Endothelial cell of umbilical vein (primary cell): ENCODE measurements around the gene MTMR11. TPM values are rescaled to one million over a fixed set of nuclear protein-coding genes. Genes with fewer than 3 reads are reported as not detected.

ENCODE experiments used
- BruUV-seq: library from RNA; stranded (reverse); fragments of 400-500 nt; replicated peaks from 2 replicates; lab custom pipeline; 2021; lab: Mats Ljungman, UMichigan
- CTCF ChIA-PET: fragments of 300-600, 350-600 bp; sonication (Branson Sonifier 250); formaldehyde crosslinking; loops from one replicate; lab custom pipeline; 2021; ENCODE audit warnings: antibody characterized with exemption, inconsistent platforms; lab: Charles Lee
- POLR2A ChIA-PET: fragments of 300-600, 350-600 bp; sonication (Branson Sonifier 250); formaldehyde crosslinking; loops from one replicate; lab custom pipeline; 2021; ENCODE audit warnings: antibody characterized with exemption, inconsistent platforms; lab: Charles Lee
- DNase-seq: peaks from one replicate; pipeline ENCODE4 v3.0.0-alpha.2; 2011; ENCODE audit warnings: low read depth, low spot score
- FAIRE-seq: peaks from 2 replicates; lab custom pipeline; 2011; peaks lifted over from hg19 to GRCh38; lab: Jason Lieb, UNC
- H2AFZ ChIP-seq: 2 replicates; pipeline ENCODE4 v1.6.0; 2012; ENCODE audit warnings: low read depth, low read length, control low read depth, inconsistent platforms
- H3K27ac ChIP-seq: 2 replicates; pipeline ENCODE4 v1.5.1; 2011; ENCODE audit warnings: low read depth, mild to moderate bottlenecking, control low read depth, low read length, moderate library complexity; ENCODE audit not compliant: insufficient read depth
- H3K27me3 ChIP-seq, 2 experiments: 2 replicates each; pipeline versions ENCODE4 v1.6.0 to v1.6.1; 2011; ENCODE audit warnings: low read length in 2 of 2, mixed read lengths in 1 of 2; ENCODE audit not compliant: control insufficient read depth in 2 of 2, insufficient read depth in 2 of 2
- H3K36me3 ChIP-seq, 2 experiments: 2 replicates in 1 of 2; 3 replicates in 1 of 2; pipeline ENCODE4 v1.5.1; 2011; ENCODE audit warnings: low read length in 2 of 2, mild to moderate bottlenecking in 1 of 2, moderate library complexity in 1 of 2; ENCODE audit not compliant: control insufficient read depth in 2 of 2, insufficient read depth in 2 of 2; ENCODE audit errors: extremely low read depth in 1 of 2
- H3K4me1 ChIP-seq: 3 replicates; pipeline ENCODE4 v1.5.1; 2011; ENCODE audit warnings: mild to moderate bottlenecking, low read length; ENCODE audit not compliant: control insufficient read depth, insufficient read depth; ENCODE audit errors: extremely low read depth
- H3K4me2 ChIP-seq: 2 replicates; pipeline ENCODE4 v1.6.1; 2011; ENCODE audit warnings: low read length, control low read depth, mixed read lengths; ENCODE audit not compliant: insufficient read depth
- H3K4me3 ChIP-seq, 3 experiments: fragments of 200-600 bp in 1 of 3; sonication (generic), shearing (Covaris generic) in 1 of 3; replicated peaks in 1 of 3; 2 replicates each; pipeline ENCODE4 v1.5.1; 2011 to 2016; ENCODE audit warnings: control low read depth in 3 of 3, low read length in 3 of 3, mild to moderate bottlenecking in 2 of 3, inconsistent platforms in 1 of 3, low read depth in 1 of 3, moderate library complexity in 1 of 3; ENCODE audit not compliant: insufficient read depth in 1 of 3
- H3K79me2 ChIP-seq: 2 replicates; pipeline ENCODE4 v1.6.0; 2012; ENCODE audit warnings: low read length, inconsistent platforms; ENCODE audit not compliant: control insufficient read depth, insufficient read depth
- H3K9ac ChIP-seq: replicated peaks from 2 replicates; pipeline ENCODE3; 2011; ENCODE audit warnings: low read length, control low read depth; ENCODE audit not compliant: insufficient read depth; ENCODE audit errors: extremely low read depth
- H3K9me1 ChIP-seq: replicated peaks from 3 replicates; pipeline ENCODE4 v1.6.0; 2011; ENCODE audit warnings: mild to moderate bottlenecking, low read length; ENCODE audit not compliant: control insufficient read depth, insufficient read depth; ENCODE audit errors: extremely low read depth
- H3K9me3 ChIP-seq: replicated peaks from 2 replicates; pipeline ENCODE4 v1.5.1; 2012; ENCODE audit warnings: low read length, inconsistent platforms; ENCODE audit not compliant: control insufficient read depth, insufficient read depth
- H4K20me1 ChIP-seq: replicated peaks from 2 replicates; pipeline ENCODE3; 2011; ENCODE audit warnings: mild to moderate bottlenecking, low read length; ENCODE audit not compliant: control insufficient read depth, insufficient read depth; ENCODE audit errors: extremely low read depth
- EZH2 ChIP-seq: IDR thresholded peaks from 2 replicates; pipeline ENCODE4 v1.6.1; 2012; ENCODE audit warnings: borderline replicate concordance, low read depth, mild to moderate bottlenecking, moderate library complexity, low read length, inconsistent platforms; ENCODE audit not compliant: severe bottlenecking
- FOS ChIP-seq: IDR thresholded peaks from 2 replicates; pipeline ENCODE4 v1.6.1; 2011; ENCODE audit warnings: mild to moderate bottlenecking, low read length, moderate library complexity, borderline replicate concordance; ENCODE audit not compliant: insufficient read depth
- GATA2 ChIP-seq: IDR thresholded peaks from 2 replicates; pipeline ENCODE4 v1.7.0; 2011; ENCODE audit warnings: low read depth, mild to moderate bottlenecking, moderate library complexity, mixed read lengths, low read length; ENCODE audit not compliant: insufficient read length, insufficient read depth
- dilution Hi-C: fragments of 300-500 bp; cut with MboI; formaldehyde crosslinking; loops from one replicate; pipeline ENCODE4 v1.15.0; 2019; ENCODE audit warnings: low sequenced_read_pairs; ENCODE audit not compliant: extremely low pct_ligation_motif_present
- intact Hi-C: fragments of 100-400 bp; cut with micrococcal nuclease; formaldehyde crosslinking; loops from one replicate; pipeline ENCODE4 v1.10.0; 2022
- polyA plus RNA-seq, 4 experiments: library from polyadenylated mRNA; depleted of rRNA in 3 of 4; stranded (reverse) in 3 of 4; unstranded in 1 of 4; fragments of >200 nt; gene quantifications; 2 replicates each; pipeline versions ENCODE4 v1.2.1 to v1.2.3, GENCODE V29; 2011 to 2012; ENCODE audit warnings: missing spikeins in 1 of 4
- total RNA-seq: library from RNA; stranded (reverse); gene quantifications from 2 replicates; pipeline ENCODE4 v1.2.3, GENCODE V29; 2021
- TF ChIP-seq, protein P1 (sequence below): IDR thresholded peaks from 2 replicates; pipeline ENCODE4 v1.6.1; 2011; ENCODE audit not compliant: insufficient read depth, insufficient read length
- TF ChIP-seq, protein P2 (sequence below), 2 donors: IDR thresholded peaks; 1 replicate in 1 of 2; 2 replicates in 1 of 2; pipeline ENCODE4 v1.5.1; 2011; ENCODE audit warnings: low read length in 2 of 2, mild to moderate bottlenecking in 2 of 2, moderate library complexity in 2 of 2, control low read depth in 1 of 2, inconsistent platforms in 1 of 2, low read depth in 1 of 2; ENCODE audit not compliant: insufficient read depth in 1 of 2; ENCODE audit errors: extremely low read depth in 1 of 2

The MTMR11 gene
- total and polyA plus RNA-seq, 2 donors (not counting 3 experiments of a cell fraction or from before 2014, with no cell fraction given), result 7.8 to 14.4 TPM

DNA sequence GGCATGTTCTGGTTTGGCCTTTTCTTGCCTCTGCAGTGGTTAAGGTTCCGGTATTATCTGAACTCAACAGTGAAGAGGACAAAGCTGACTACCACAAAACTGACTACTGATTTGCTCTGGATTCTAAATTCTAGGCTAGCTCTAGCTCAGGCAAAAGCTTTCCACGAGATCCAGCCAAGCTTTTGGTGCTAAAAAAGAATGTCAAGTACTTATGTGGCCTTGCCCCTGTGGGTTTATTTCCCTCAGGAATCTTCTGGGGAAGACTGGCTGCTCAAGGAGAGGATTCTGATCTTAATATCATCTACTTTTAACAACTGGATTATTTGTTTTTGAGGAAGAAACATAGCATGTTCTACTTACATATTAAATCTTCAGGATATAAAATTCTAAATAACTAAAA, 26.1 kb upstream of the MTMR11 start:
- intact Hi-C loops (loop anchor here (1.0 to 5.0 kb wide), 6 partner anchors 45 to 225 kb away; partner anchors contain the start of gene VPS45), dilution Hi-C loops (no loop called here)
- FAIRE-seq (peak; percentile 24), DNase-seq (no peak)
- TF ChIP-seq EZH2 (no peak), FOS (no peak), GATA2 (no peak)
- TF ChIP-seq, protein P1, sequence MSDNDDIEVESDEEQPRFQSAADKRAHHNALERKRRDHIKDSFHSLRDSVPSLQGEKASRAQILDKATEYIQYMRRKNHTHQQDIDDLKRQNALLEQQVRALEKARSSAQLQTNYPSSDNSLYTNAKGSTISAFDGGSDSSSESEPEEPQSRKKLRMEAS, result no peak
- TF ChIP-seq, protein P2, sequence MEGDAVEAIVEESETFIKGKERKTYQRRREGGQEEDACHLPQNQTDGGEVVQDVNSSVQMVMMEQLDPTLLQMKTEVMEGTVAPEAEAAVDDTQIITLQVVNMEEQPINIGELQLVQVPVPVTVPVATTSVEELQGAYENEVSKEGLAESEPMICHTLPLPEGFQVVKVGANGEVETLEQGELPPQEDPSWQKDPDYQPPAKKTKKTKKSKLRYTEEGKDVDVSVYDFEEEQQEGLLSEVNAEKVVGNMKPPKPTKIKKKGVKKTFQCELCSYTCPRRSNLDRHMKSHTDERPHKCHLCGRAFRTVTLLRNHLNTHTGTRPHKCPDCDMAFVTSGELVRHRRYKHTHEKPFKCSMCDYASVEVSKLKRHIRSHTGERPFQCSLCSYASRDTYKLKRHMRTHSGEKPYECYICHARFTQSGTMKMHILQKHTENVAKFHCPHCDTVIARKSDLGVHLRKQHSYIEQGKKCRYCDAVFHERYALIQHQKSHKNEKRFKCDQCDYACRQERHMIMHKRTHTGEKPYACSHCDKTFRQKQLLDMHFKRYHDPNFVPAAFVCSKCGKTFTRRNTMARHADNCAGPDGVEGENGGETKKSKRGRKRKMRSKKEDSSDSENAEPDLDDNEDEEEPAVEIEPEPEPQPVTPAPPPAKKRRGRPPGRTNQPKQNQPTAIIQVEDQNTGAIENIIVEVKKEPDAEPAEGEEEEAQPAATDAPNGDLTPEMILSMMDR (IDR thresholded peaks at IDR 0.05; ENCODE audit: extremely low read depth in 1 of 2, insufficient read depth in 1 of 2, low read depth in 1 of 2, low read length in 2 of 2), result no peak
- peaks cover 10 to 18% of the 10 kb centered on the region in 2 experiments for H3K36me3 ChIP-seq
- no peaks in the 10 kb centered on the region for H3K9me1 ChIP-seq
- no peak overlapping the region for H3K4me3 ChIP-seq
- no peaks in the 10 kb centered on the region for H3K27me3 ChIP-seq
- ChIA-PET CTCF (interaction anchor here (0.6 to 3.2 kb wide), 26 partner anchors 9 to 248 kb away, joined by 3 to 77 read pairs (median 4); partner anchors contain the start of genes OTUD7B and VPS45), POLR2A (interaction anchor here (0.9 kb wide), 1 partner anchor 13 kb away, joined by 3 read pairs; no protein-coding TSS in a partner anchor)
- H3K27ac ChIP-seq, result no peak overlapping the region
- no peaks in the 10 kb centered on the region for H3K9me3 ChIP-seq
- no peaks in the 10 kb centered on the region for H4K20me1 ChIP-seq
- H3K4me1 ChIP-seq, result no peaks in the 10 kb centered on the region
- H3K4me2 ChIP-seq, result no peak overlapping the region
- no peak overlapping the region for H3K9ac ChIP-seq
- no peaks in the 10 kb centered on the region for H3K79me2 ChIP-seq
- BruUV-seq, result no TSS peak
- H2AFZ ChIP-seq, result no peak overlapping the region
